Fibroblast of villous mesenchyme (primary cell): ENCODE results near the gene CALR3. TPM values are rescaled to one million over a fixed set of nuclear protein-coding genes. Genes with fewer than 3 reads are reported as not detected.
"Not testable (repeated sequence)": the region's sequence is repeated elsewhere in the genome, so short reads cannot be mapped to it uniquely, and the experiment has no call there.

ENCODE experiments used
- DNase-seq: peaks from one replicate; pipeline ENCODE4 v3.0.0-alpha.2; 2010; ENCODE audit warnings: low read depth
- H3K4me3 ChIP-seq: 2 replicates; pipeline ENCODE4 v1.5.1; 2011; ENCODE audit warnings: low read depth, mild to moderate bottlenecking, low read length
- total RNA-seq: library from RNA; depleted of rRNA; stranded (reverse); fragments of >200 nt; gene quantifications from 2 replicates; pipeline ENCODE4 v1.2.3, GENCODE V29; 2012
- TF ChIP-seq, protein P1 (sequence below): IDR thresholded peaks from 2 replicates; pipeline ENCODE4 v1.5.1; 2012; ENCODE audit warnings: low read depth, mild to moderate bottlenecking, low read length; ENCODE audit not compliant: insufficient read depth

Gene CALR3
- total RNA-seq, 1 donor = not detected

DNA sequence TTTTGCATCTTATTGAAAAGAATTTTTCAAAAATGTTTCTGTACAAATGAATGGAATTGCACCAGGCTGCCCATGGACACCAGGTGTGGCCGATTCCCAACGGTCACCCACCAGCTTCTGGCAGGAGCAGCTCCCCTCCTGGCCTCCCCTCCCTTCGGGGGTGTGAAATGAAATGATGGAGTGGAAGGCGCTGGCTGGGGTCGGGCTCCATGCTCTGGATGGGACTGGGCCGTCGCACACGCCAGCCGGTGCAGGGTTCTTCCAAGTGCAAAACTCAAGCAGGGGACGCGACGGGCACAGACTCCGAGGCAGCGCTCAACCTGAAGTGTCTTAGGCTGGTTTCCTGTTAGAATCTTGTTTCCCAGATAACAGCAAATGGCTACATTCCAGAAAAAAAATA, 22.1 kb upstream of the CALR3 start:
- no peak overlapping the region for H3K4me3 ChIP-seq
- DNase-seq = no peak
- TF ChIP-seq, protein P1, sequence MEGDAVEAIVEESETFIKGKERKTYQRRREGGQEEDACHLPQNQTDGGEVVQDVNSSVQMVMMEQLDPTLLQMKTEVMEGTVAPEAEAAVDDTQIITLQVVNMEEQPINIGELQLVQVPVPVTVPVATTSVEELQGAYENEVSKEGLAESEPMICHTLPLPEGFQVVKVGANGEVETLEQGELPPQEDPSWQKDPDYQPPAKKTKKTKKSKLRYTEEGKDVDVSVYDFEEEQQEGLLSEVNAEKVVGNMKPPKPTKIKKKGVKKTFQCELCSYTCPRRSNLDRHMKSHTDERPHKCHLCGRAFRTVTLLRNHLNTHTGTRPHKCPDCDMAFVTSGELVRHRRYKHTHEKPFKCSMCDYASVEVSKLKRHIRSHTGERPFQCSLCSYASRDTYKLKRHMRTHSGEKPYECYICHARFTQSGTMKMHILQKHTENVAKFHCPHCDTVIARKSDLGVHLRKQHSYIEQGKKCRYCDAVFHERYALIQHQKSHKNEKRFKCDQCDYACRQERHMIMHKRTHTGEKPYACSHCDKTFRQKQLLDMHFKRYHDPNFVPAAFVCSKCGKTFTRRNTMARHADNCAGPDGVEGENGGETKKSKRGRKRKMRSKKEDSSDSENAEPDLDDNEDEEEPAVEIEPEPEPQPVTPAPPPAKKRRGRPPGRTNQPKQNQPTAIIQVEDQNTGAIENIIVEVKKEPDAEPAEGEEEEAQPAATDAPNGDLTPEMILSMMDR = no peak

GRCh38 chr19:16516923-16517610, 21.1 kb upstream of the CALR3 start:
- H3K4me3 ChIP-seq = no peak overlapping the region
- no peak for DNase-seq
- TF ChIP-seq, protein P1 = no peak

DNA sequence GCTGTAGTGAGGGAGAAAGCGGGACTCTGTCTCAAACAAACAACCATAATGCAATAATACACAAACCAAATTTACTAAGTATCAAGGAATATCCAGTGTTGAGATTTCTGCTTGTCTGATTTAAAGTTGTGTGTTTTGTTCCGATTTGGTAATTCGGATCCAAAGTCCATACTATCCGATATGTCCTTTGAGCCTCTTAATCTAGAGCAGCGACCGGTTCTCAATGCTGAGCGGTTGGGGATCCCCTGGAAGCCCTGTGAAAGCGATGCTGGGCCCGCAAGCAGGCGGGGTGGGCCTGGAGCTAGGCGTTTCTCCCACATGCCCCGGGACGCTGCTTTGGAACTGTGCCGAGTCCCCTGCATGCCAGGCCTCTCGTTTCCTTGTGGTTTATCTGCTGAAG, 20.4 kb upstream of the CALR3 start:
- DNase-seq = no peak
- H3K4me3 ChIP-seq = no peak overlapping the region
- TF ChIP-seq, protein P1 = no peak

GRCh38 chr19:16514383-16515019, 18.5 kb upstream of the CALR3 start:
- no peak overlapping the region for H3K4me3 ChIP-seq
- no peak for DNase-seq
- TF ChIP-seq, protein P1 = no peak

DNA sequence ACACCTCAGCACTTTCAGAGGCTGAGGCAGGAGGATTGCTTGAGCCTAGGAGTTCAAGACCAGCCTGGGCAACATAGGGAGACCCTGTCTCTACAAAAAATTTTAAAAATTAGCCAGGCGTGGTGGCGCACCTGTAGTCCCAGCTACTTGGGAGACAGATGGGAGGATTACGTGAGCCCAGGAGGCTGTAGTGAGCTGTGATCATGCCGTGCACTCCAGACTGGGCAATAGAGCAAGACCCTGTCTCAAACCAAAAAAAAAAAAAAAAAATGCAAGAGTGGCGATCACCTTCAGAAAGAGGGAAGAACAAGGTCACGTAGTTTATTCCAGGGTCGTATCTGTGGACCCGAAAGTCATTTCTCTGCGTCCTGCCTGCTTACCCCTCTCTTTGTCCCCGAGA, 16.6 kb upstream of the CALR3 start:
- not testable (repeated sequence) for H3K4me3 ChIP-seq, DNase-seq

DNA sequence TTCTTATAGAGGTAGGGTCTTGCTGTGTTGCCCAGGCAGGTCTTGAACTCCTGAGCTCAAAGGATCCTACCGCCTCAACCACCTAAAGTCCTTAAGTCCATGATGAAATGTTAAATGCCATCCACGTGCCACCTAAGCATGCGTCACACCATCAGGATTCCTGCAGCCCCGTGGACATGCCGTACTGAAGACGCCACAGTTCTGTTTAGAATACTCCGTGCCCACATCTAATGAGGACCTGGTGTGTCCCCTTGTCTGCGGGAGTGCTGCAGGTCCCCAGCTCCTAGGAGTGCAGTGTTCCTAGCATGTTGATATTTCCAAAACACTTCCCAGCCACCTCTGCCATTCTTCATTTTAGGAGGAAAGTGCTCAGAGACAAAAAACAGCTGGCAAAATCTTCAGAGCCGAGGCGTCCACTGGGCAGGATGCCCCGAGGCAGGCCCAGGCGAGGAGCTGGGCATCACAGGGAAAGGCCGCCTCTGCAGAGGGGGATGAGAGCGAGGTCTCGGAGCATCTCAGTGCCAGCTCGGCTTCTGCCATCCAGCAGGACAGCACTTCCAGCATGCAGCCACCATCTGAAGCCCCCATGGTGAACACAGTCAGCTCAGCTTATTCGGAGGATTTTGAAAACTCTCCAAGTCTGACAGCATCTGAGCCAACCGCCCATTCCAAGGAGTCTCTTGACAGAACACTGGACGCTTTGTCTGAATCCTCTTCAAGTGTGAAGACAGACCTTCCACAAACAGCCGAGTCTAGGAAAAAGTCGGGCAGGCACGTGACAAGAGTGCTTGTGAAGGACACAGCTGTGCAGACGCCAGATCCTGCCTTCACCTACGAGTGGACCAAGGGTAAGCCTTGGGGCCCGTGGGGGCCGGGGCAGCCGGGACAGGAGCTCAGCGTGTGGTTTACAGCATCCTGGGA, 13.4 kb upstream of the CALR3 start:
- H3K4me3 ChIP-seq = no peak overlapping the region
- TF ChIP-seq, protein P1 = no peak
- peak; percentile 9 for DNase-seq

GRCh38 chr19:16508546-16508945, 12.6 kb upstream of the CALR3 start:
- TF ChIP-seq, protein P1 = no peak
- no peak for DNase-seq
- H3K4me3 ChIP-seq = no peak overlapping the region
